HG02763 (cell line): Measurements from ENCODE around the gene CORO6.

Experiments used
- ATAC-seq: cut with Tn5 transposase; IDR thresholded peaks from one replicate; pipeline ENCODE4 v1.9.1; 2021; ENCODE audit warnings: mild to moderate bottlenecking, moderate library complexity; ENCODE audit not compliant: unreplicated experiment

The CORO6 gene

GRCh38 chr17:29578626-29579485 is 43.9 kb downstream of the CORO6 start:
- ATAC-seq = no peak

GRCh38 chr17:29577385-29578211 is 45.1 kb downstream of the CORO6 start:
- no peak for ATAC-seq

GRCh38 chr17:29577001-29577370 is 45.7 kb downstream of the CORO6 start:
- ATAC-seq = no peak

- no peak for ATAC-seq
Measured at GRCh38 chr17:29576214-29577000, 46.3 kb downstream of the CORO6 start.

- no peak for ATAC-seq
Measured at GRCh38 chr17:29575511-29576213, 47.0 kb downstream of the CORO6 start.

GRCh38 chr17:29574732-29575510 is 47.8 kb downstream of the CORO6 start:
- no peak for ATAC-seq

- no peak for ATAC-seq
Measured at GRCh38 chr17:29573871-29574731, 48.6 kb downstream of the CORO6 start.

GRCh38 chr17:29573558-29573869 is 49.2 kb downstream of the CORO6 start:
- no peak for ATAC-seq

GRCh38 chr17:29572691-29573557 is 49.8 kb downstream of the CORO6 start:
- no peak for ATAC-seq

GRCh38 chr17:29571883-29572681 is 50.6 kb downstream of the CORO6 start:
- ATAC-seq = no peak

- ATAC-seq = no peak
Measured at GRCh38 chr17:29571486-29571882, 51.2 kb downstream of the CORO6 start.

GRCh38 chr17:29570521-29570920 is 52.2 kb downstream of the CORO6 start:
- ATAC-seq = no peak

- ATAC-seq = no peak
Measured at GRCh38 chr17:29569245-29569950, 53.3 kb downstream of the CORO6 start.

- peak; percentile 39 for ATAC-seq
Measured at GRCh38 chr17:29568331-29569244, 54.1 kb downstream of the CORO6 start, which contains the start of gene TP53I13. Gene TP53I13, plus strand, starts transcription at chr17:29568701. Its CDS starts 58 bp downstream, at chr17:29568759.

GRCh38 chr17:29567554-29568330 is 55.0 kb downstream of the CORO6 start:
- ATAC-seq = peak; percentile 34
